ENCODE results near the gene SAP130.

SAP130 gene

GRCh38 chr2:127943186-127943585 lies 84.7 kb downstream of the SAP130 start:
- Histone ChIP-seq H3K27ac (ENCODE audit: low read length) (no peak overlapping the region), H2AFZ (ENCODE audit: low read length) (no peak overlapping the region), H3K4me1 (ENCODE audit: low read length) (no peaks in the 10 kb centered on the region), H3K9me3 (replicated peaks; ENCODE audit: insufficient read depth, low read length) (no peaks in the 10 kb centered on the region), H3K27me3 (replicated peaks; ENCODE audit: insufficient read depth, low read length) (no peaks in the 10 kb centered on the region), H3K36me3 (replicated peaks; ENCODE audit: insufficient read depth, low read length) (peaks cover 12% of the 10 kb centered on the region), H3K4me3 (ENCODE audit: low read length) (no peak overlapping the region), H3F3A (ENCODE audit: insufficient read depth, low read length) (no peaks in the 10 kb centered on the region), H3K9ac (ENCODE audit: low read length) (no peak overlapping the region), H3K9me2 (replicated peaks; ENCODE audit: insufficient read depth, low read length) (no peaks in the 10 kb centered on the region), H3K4me2 (ENCODE audit: low read depth, low read length) (no peak overlapping the region), H3K79me2 (ENCODE audit: low read length) (no peaks in the 10 kb centered on the region), H4K20me1 (ENCODE audit: insufficient read depth, low read length) (no peaks in the 10 kb centered on the region)
- no peak for TF ChIP-seq EZH2phosphoT487 (IDR thresholded peaks at IDR 0.05; ENCODE audit: low read length)
- TF ChIP-seq CTCF (IDR thresholded peaks at IDR 0.05; ENCODE audit: low read length): no peak
- no peak for TF ChIP-seq EZH2 (optimal IDR thresholded peaks at IDR 0.05; ENCODE audit: low read depth, low read length)
- DNase-seq: no peak

- H3K27me3 ChIP-seq (replicated peaks; ENCODE audit: insufficient read depth, low read length): no peaks in the 10 kb centered on the region
- H3K36me3 ChIP-seq (replicated peaks; ENCODE audit: insufficient read depth, low read length): peaks cover 12% of the 10 kb centered on the region
- H2AFZ ChIP-seq (ENCODE audit: low read length): no peak overlapping the region
- no peaks in the 10 kb centered on the region for H3F3A ChIP-seq (ENCODE audit: insufficient read depth, low read length)
- no peak overlapping the region for H3K4me3 ChIP-seq (ENCODE audit: low read length)
- no peak for DNase-seq
- H3K9me3 ChIP-seq (replicated peaks; ENCODE audit: insufficient read depth, low read length): no peaks in the 10 kb centered on the region
- H3K9ac ChIP-seq (ENCODE audit: low read length): no peak overlapping the region
- H3K27ac ChIP-seq (ENCODE audit: low read length): no peak overlapping the region
- no peaks in the 10 kb centered on the region for H3K79me2 ChIP-seq (ENCODE audit: low read length)
- TF ChIP-seq EZH2 (optimal IDR thresholded peaks at IDR 0.05; ENCODE audit: low read depth, low read length): no peak
- TF ChIP-seq CTCF (IDR thresholded peaks at IDR 0.05; ENCODE audit: low read length): no peak
- no peak for TF ChIP-seq EZH2phosphoT487 (IDR thresholded peaks at IDR 0.05; ENCODE audit: low read length)
- no peaks in the 10 kb centered on the region for H3K9me2 ChIP-seq (replicated peaks; ENCODE audit: insufficient read depth, low read length)
- no peaks in the 10 kb centered on the region for H3K4me1 ChIP-seq (ENCODE audit: low read length)
- no peak overlapping the region for H3K4me2 ChIP-seq (ENCODE audit: low read depth, low read length)
- no peaks in the 10 kb centered on the region for H4K20me1 ChIP-seq (ENCODE audit: insufficient read depth, low read length)
Observed at GRCh38 chr2:127942002-127942401, 85.9 kb downstream of the SAP130 start.

GRCh38 chr2:127941461-127941860 lies 86.4 kb downstream of the SAP130 start:
- no peak for DNase-seq
- Histone ChIP-seq H3K9ac (ENCODE audit: low read length) (no peak overlapping the region), H3K27me3 (replicated peaks; ENCODE audit: insufficient read depth, low read length) (no peaks in the 10 kb centered on the region), H3K4me1 (ENCODE audit: low read length) (no peaks in the 10 kb centered on the region), H3K36me3 (replicated peaks; ENCODE audit: insufficient read depth, low read length) (peaks cover 12% of the 10 kb centered on the region), H4K20me1 (ENCODE audit: insufficient read depth, low read length) (no peaks in the 10 kb centered on the region), H2AFZ (ENCODE audit: low read length) (no peak overlapping the region), H3K9me3 (replicated peaks; ENCODE audit: insufficient read depth, low read length) (no peaks in the 10 kb centered on the region), H3K4me3 (ENCODE audit: low read length) (no peak overlapping the region), H3K27ac (ENCODE audit: low read length) (no peak overlapping the region), H3F3A (ENCODE audit: insufficient read depth, low read length) (no peaks in the 10 kb centered on the region), H3K9me2 (replicated peaks; ENCODE audit: insufficient read depth, low read length) (no peaks in the 10 kb centered on the region), H3K4me2 (ENCODE audit: low read depth, low read length) (no peak overlapping the region), H3K79me2 (ENCODE audit: low read length) (no peaks in the 10 kb centered on the region)
- TF ChIP-seq CTCF (IDR thresholded peaks at IDR 0.05; ENCODE audit: low read length): no peak
- TF ChIP-seq EZH2 (optimal IDR thresholded peaks at IDR 0.05; ENCODE audit: low read depth, low read length): no peak

Data from MM.1S (cell line).